Sigmoid colon (tissue), 4 donors: Measurements from ENCODE around the gene FOXS1.

Experiments
- EP300 ChIP-seq, 4 donors: sonication (generic); formaldehyde crosslinking; IDR thresholded peaks; one replicate each; pipeline ENCODE4 v1.6.1; 2017; ENCODE audit warnings: antibody characterized with exemption in 4 of 4
- POLR2A ChIP-seq, 2 donors: fragments of 450-650 bp; IDR thresholded peaks; one replicate each; pipeline ENCODE4 v1.6.1; 2016; ENCODE audit warnings: antibody characterized with exemption in 2 of 2, mild to moderate bottlenecking in 2 of 2, moderate library complexity in 2 of 2
- POLR2AphosphoS5 ChIP-seq, 4 donors: sonication (generic); formaldehyde crosslinking; IDR thresholded peaks; one replicate each; pipeline ENCODE4 v1.6.1; 2017; ENCODE audit warnings: antibody characterized with exemption in 4 of 4
- TF ChIP-seq, protein P1 (sequence below), 4 experiments: fragments of 450-650 bp in 3 of 4; fragments of 200-600 bp in 1 of 4; IDR thresholded peaks; one replicate each; pipeline ENCODE4 v1.5.1; 2016 to 2019; ENCODE audit warnings: antibody characterized with exemption in 4 of 4, mild to moderate bottlenecking in 3 of 4, moderate library complexity in 2 of 4

DNA sequence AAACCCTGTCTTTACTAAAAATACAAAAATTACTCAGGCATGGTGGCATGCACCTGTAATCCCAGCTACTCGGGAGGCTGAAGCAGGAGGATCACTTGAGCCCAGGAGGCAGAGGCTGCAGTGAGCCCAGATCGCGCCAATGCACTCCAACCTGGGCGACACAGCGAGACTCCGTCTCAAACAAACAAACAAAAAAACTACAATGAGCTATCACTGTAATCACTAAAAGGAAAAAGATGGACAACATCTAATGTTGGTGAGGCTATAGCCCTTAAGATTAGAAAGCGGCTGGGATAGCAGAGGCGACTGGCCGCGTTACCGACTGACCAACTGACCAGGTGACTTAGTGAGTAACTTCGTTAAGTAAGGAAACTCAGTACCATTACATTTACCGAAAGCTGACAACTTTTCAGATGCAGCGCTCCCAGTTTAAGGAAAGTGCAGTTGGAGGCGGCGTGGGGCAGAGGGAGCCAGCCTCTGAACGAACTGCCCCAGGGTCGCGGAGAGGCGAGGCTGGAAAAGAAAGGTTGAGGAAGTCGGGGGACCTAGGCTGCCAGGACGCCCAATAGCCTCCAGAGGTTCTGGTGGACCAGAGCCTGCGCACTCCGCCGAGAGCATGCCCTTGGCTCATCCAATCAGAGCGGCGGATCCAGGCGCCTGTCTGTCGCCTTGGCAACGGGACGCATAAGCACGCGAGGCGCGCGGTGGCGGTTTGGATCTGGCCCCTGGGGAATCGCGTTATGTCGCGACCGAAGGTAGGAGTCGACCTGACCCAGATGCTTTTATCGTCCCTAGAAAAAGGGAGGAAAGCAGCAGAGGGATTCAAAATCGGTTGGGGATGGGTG, 34.0 kb upstream of the FOXS1 start:
- TF ChIP-seq, protein P1, sequence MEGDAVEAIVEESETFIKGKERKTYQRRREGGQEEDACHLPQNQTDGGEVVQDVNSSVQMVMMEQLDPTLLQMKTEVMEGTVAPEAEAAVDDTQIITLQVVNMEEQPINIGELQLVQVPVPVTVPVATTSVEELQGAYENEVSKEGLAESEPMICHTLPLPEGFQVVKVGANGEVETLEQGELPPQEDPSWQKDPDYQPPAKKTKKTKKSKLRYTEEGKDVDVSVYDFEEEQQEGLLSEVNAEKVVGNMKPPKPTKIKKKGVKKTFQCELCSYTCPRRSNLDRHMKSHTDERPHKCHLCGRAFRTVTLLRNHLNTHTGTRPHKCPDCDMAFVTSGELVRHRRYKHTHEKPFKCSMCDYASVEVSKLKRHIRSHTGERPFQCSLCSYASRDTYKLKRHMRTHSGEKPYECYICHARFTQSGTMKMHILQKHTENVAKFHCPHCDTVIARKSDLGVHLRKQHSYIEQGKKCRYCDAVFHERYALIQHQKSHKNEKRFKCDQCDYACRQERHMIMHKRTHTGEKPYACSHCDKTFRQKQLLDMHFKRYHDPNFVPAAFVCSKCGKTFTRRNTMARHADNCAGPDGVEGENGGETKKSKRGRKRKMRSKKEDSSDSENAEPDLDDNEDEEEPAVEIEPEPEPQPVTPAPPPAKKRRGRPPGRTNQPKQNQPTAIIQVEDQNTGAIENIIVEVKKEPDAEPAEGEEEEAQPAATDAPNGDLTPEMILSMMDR (IDR thresholded peaks at IDR 0.05), result no peak
- TF ChIP-seq POLR2A (IDR thresholded peaks at IDR 0.05) (no peak), POLR2AphosphoS5 (IDR thresholded peaks at IDR 0.05) (peak; percentile 11 to 69 (median 39)), EP300 (IDR thresholded peaks at IDR 0.05) (no peak)
